GM12875 (cell line): ENCODE results near the gene NPAT.
A peak's percentile ranks its signal among the peaks of the same experiment; 100 is the strongest.

Experiments used
- H3K4me3 ChIP-seq: one replicate; pipeline ENCODE4 v1.5.1; 2011; ENCODE audit warnings: low read depth, low read length, control low read depth
- CTCF ChIP-seq: IDR thresholded peaks from 2 replicates; pipeline ENCODE4 v1.5.1; 2011; ENCODE audit warnings: low read depth, mild to moderate bottlenecking, control low read depth, inconsistent platforms, low read length, moderate library complexity, borderline replicate concordance; ENCODE audit not compliant: insufficient read depth

The NPAT gene

DNA sequence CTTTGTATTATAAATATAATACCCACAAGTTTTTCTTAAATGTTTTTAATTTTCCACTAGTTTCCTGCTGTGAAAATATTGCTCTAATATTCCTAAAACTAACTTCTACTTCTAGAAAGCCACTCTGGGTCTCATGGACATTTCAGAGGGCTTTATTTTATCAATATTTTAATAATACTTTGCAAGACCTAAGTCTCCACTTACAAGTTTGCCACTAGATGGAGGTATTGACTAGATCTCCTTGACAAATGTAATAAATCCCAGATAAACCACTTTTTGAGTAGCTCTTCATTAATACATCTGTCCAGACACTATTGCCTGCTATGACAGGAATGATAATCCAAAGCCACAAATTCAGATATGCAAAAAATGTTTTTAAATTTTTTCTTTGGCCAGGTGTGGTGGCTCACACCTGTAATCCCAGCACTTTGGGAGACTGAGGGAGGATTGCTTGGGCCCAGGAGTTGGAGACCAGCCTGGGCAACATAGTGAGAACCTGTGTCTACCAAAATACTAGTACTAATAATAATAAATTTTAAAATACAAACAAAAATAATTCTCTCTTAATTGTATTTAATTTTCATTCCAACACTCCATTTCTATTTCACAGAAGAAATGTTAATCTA is 104.6 kb downstream of the NPAT start:
- H3K4me3 ChIP-seq, result no peak overlapping the region
- peak; percentile 32; the same call in 1 of the 2 replicates for TF ChIP-seq CTCF

- no peak overlapping the region for H3K4me3 ChIP-seq
- TF ChIP-seq CTCF, result no peak
Observed at GRCh38 chr11:108115500-108116140, 106.8 kb downstream of the NPAT start.

DNA sequence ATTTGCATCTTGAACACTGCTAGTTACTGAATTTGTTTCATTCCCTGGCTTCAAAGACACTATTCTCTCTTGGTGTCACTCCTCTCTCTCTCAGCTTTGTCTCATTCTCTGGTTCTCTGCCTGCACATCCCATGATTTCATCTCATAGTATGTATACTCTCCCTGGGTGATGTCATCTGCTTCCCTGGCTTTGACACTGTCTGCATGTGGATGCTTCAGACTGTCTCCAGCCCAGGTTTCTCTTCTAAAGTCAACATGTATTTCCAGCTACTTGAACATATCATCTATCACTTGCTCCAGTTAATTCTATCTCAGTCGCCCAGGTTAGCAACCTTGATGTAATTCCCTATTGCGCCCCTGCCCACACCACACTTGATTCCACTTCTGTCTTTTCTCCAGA is 110.4 kb downstream of the NPAT start:
- no peak for TF ChIP-seq CTCF

GRCh38 chr11:108111126-108111525 is 111.3 kb downstream of the NPAT start:
- no peak overlapping the region for H3K4me3 ChIP-seq
- no peak for TF ChIP-seq CTCF

More for the DNA sequence above, 110.4 kb downstream of the NPAT start:
- no peak overlapping the region for H3K4me3 ChIP-seq
